ENCODE data around the gene GTF2IRD1. TPM values are rescaled to one million over a fixed set of nuclear protein-coding genes. Genes with fewer than 3 reads are reported as not detected.

GTF2IRD1 gene
- total and polyA plus RNA-seq, 2 experiments from 2014 or later = 28.7 to 37.1 TPM

GRCh38 chr7:74606101-74606908, 152.6 kb downstream of the GTF2IRD1 start:
- H3K27ac Mint-ChIP-seq = no peak overlapping the region
- DNase-seq (ENCODE audit: low spot score) = peak; percentile 68

More at GRCh38 chr7:74606101-74606908, 152.6 kb downstream of the GTF2IRD1 start:
- Histone ChIP-seq H3K4me2 (peak overlapping the region; percentile 78), H3K27ac (ENCODE audit: low read depth) (no peak overlapping the region), H2AFZ (peak overlapping the region; percentile 92), H4K20me1 (replicated peaks; ENCODE audit: insufficient read depth) (no peaks in the 10 kb centered on the region), H3K4me3 (peak overlapping the region; percentile 47), H3K4me1 (ENCODE audit: insufficient read depth) (no peaks in the 10 kb centered on the region), H3K36me3 (ENCODE audit: insufficient read depth) (no peaks in the 10 kb centered on the region), H3K79me2 (replicated peaks; ENCODE audit: insufficient read depth) (no peaks in the 10 kb centered on the region), H3K9me2 (ENCODE audit: insufficient read depth) (no peaks in the 10 kb centered on the region), H3F3A (replicated peaks; ENCODE audit: low read depth) (no peaks in the 10 kb centered on the region), H3K27me3 (ENCODE audit: insufficient read depth) (no peaks in the 10 kb centered on the region)
- peaks cover 6% of the 10 kb centered on the region; the same call in 1 of the 3 replicates for H3K36me3 Mint-ChIP-seq (ENCODE audit: low read depth)
- H3K27me3 Mint-ChIP-seq (ENCODE audit: insufficient read depth, low read depth, poor library complexity) = peaks cover 12% of the 10 kb centered on the region
- TF ChIP-seq JUNB (IDR thresholded peaks at IDR 0.05; ENCODE audit: unreplicated experiment) (no peak), STAT1 (IDR thresholded peaks at IDR 0.05; ENCODE audit: unreplicated experiment) (no peak), POLR2AphosphoS5 (IDR thresholded peaks at IDR 0.05; ENCODE audit: low read depth) (no peak), NANOG (IDR thresholded peaks at IDR 0.05; ENCODE audit: borderline replicate concordance) (no peak)
- TF ChIP-seq, protein P1, sequence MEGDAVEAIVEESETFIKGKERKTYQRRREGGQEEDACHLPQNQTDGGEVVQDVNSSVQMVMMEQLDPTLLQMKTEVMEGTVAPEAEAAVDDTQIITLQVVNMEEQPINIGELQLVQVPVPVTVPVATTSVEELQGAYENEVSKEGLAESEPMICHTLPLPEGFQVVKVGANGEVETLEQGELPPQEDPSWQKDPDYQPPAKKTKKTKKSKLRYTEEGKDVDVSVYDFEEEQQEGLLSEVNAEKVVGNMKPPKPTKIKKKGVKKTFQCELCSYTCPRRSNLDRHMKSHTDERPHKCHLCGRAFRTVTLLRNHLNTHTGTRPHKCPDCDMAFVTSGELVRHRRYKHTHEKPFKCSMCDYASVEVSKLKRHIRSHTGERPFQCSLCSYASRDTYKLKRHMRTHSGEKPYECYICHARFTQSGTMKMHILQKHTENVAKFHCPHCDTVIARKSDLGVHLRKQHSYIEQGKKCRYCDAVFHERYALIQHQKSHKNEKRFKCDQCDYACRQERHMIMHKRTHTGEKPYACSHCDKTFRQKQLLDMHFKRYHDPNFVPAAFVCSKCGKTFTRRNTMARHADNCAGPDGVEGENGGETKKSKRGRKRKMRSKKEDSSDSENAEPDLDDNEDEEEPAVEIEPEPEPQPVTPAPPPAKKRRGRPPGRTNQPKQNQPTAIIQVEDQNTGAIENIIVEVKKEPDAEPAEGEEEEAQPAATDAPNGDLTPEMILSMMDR (conservative IDR thresholded peaks at IDR 0.05; ENCODE audit: low read depth in 2 of 2) = peak in 1 of 2 experiments; percentile 19; a peak in 2 of 4 replicates
- TF ChIP-seq, protein P2, sequence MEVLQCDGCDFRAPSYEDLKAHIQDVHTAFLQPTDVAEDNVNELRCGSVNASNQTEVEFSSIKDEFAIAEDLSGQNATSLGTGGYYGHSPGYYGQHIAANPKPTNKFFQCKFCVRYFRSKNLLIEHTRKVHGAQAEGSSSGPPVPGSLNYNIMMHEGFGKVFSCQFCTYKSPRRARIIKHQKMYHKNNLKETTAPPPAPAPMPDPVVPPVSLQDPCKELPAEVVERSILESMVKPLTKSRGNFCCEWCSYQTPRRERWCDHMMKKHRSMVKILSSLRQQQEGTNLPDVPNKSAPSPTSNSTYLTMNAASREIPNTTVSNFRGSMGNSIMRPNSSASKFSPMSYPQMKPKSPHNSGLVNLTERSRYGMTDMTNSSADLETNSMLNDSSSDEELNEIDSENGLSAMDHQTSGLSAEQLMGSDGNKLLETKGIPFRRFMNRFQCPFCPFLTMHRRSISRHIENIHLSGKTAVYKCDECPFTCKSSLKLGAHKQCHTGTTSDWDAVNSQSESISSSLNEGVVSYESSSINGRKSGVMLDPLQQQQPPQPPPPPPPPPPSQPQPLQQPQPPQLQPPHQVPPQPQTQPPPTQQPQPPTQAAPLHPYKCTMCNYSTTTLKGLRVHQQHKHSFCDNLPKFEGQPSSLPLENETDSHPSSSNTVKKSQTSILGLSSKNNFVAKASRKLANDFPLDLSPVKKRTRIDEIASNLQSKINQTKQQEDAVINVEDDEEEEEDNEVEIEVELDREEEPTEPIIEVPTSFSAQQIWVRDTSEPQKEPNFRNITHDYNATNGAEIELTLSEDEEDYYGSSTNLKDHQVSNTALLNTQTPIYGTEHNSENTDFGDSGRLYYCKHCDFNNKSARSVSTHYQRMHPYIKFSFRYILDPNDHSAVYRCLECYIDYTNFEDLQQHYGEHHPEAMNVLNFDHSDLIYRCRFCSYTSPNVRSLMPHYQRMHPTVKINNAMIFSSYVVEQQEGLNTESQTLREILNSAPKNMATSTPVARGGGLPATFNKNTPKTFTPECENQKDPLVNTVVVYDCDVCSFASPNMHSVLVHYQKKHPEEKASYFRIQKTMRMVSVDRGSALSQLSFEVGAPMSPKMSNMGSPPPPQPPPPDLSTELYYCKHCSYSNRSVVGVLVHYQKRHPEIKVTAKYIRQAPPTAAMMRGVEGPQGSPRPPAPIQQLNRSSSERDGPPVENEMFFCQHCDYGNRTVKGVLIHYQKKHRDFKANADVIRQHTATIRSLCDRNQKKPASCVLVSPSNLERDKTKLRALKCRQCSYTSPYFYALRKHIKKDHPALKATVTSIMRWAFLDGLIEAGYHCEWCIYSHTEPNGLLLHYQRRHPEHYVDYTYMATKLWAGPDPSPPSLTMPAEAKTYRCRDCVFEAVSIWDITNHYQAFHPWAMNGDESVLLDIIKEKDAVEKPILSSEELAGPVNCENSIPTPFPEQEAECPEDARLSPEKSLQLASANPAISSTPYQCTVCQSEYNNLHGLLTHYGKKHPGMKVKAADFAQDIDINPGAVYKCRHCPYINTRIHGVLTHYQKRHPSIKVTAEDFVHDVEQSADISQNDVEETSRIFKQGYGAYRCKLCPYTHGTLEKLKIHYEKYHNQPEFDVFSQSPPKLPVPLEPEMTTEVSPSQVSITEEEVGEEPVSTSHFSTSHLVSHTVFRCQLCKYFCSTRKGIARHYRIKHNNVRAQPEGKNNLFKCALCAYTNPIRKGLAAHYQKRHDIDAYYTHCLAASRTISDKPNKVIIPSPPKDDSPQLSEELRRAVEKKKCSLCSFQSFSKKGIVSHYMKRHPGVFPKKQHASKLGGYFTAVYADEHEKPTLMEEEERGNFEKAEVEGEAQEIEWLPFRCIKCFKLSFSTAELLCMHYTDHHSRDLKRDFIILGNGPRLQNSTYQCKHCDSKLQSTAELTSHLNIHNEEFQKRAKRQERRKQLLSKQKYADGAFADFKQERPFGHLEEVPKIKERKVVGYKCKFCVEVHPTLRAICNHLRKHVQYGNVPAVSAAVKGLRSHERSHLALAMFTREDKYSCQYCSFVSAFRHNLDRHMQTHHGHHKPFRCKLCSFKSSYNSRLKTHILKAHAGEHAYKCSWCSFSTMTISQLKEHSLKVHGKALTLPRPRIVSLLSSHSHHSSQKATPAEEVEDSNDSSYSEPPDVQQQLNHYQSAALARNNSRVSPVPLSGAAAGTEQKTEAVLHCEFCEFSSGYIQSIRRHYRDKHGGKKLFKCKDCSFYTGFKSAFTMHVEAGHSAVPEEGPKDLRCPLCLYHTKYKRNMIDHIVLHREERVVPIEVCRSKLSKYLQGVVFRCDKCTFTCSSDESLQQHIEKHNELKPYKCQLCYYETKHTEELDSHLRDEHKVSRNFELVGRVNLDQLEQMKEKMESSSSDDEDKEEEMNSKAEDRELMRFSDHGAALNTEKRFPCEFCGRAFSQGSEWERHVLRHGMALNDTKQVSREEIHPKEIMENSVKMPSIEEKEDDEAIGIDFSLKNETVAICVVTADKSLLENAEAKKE (CRISPR knock-in tag; IDR thresholded peaks at IDR 0.05) = no peak
- H3K4me1 Mint-ChIP-seq = peaks cover 5% of the 10 kb centered on the region; the same call in 2 of the 3 replicates
- H3K9me3 Mint-ChIP-seq = no peaks in the 10 kb centered on the region
- ATAC-seq = peak; percentile 89
- peak overlapping the region; percentile 58 for H3K4me3 Mint-ChIP-seq
